K562 (cell line): ENCODE data around the gene SMIM29. TPM values are rescaled to one million over a fixed set of nuclear protein-coding genes. Genes with fewer than 3 reads are reported as not detected.

Experiments used
- ADNP ChIP-seq: fragments of 200-800 bp; sonication (Bioruptor generic); IDR thresholded peaks from 2 replicates; pipeline ENCODE4 v1.6.1; 2016; ENCODE audit warnings: missing genetic modification characterization, missing compliant biosample characterization
- CBFB ChIP-seq: sonication (generic); formaldehyde crosslinking; IDR thresholded peaks from 2 replicates; pipeline ENCODE4 v1.4.0; 2020; ENCODE audit warnings: mild to moderate bottlenecking, missing genetic modification reagents
- KAT7 ChIP-seq: sonication (generic); formaldehyde crosslinking; IDR thresholded peaks from 2 replicates; pipeline ENCODE4 v1.8.0; 2022; ENCODE audit warnings: missing genetic modification reagents, mild to moderate bottlenecking, borderline replicate concordance
- ZNF197 ChIP-seq: fragments of 200-800 bp; sonication (Bioruptor generic); IDR thresholded peaks from 2 replicates; pipeline ENCODE4 v1.6.1; 2016; ENCODE audit warnings: low read depth, missing genetic modification characterization, missing compliant biosample characterization
- ZNF224 ChIP-seq: sonication (generic); formaldehyde crosslinking; IDR thresholded peaks from 2 replicates; pipeline ENCODE4 v1.8.0; 2022; ENCODE audit warnings: mild to moderate bottlenecking, missing genetic modification reagents
- ZNF232 ChIP-seq: sonication (generic); formaldehyde crosslinking; IDR thresholded peaks from 2 replicates; pipeline ENCODE4 v1.8.0; 2022; ENCODE audit warnings: mild to moderate bottlenecking, missing genetic modification reagents
- ZNF511 ChIP-seq: sonication (generic); formaldehyde crosslinking; IDR thresholded peaks from 2 replicates; pipeline ENCODE4 v1.8.0; 2022; ENCODE audit warnings: mild to moderate bottlenecking, missing genetic modification reagents
- ZZZ3 ChIP-seq: fragments of 450-650 bp; IDR thresholded peaks from 2 replicates; pipeline ENCODE4 v1.6.1; 2016; ENCODE audit warnings: antibody characterized with exemption, mild to moderate bottlenecking, moderate library complexity
- polyA plus RNA-seq, 8 experiments: library from polyadenylated mRNA; depleted of rRNA in 4 of 8; stranded (reverse) in 5 of 8; unstranded in 3 of 8; fragments of >200 nt; fragmentation: Nextera tagmentation in 2 of 8; fragmentation: Illumina TruSeq in 1 of 8; extraction: Ambion mirVana in 2 of 8; extraction: Trizol in 1 of 8; gene quantifications; 2 replicates each; pipeline versions ENCODE4 v1.2.1 to v1.2.3, GENCODE V29; 2011 to 2014; ENCODE audit warnings: inconsistent platforms in 1 of 8, missing spikeins in 1 of 8
- total RNA-seq, 7 experiments: library from RNA; depleted of rRNA in 6 of 7; stranded (reverse); fragments of >200 nt in 6 of 7; fragmentation: Illumina TruSeq in 2 of 7; extraction: Trizol in 2 of 7; gene quantifications; 2 replicates each; pipeline versions ENCODE4 v1.2.1 to v1.2.3, GENCODE V29; 2011 to 2021; ENCODE audit warnings: low replicate concordance in 1 of 7
- TF ChIP-seq, protein P1 (sequence below): fragments of 250-450 bp; sonication (Bioruptor Pico); IDR thresholded peaks from 2 replicates; pipeline ENCODE4 v1.8.0; 2022; ENCODE audit warnings: moderate library complexity, mild to moderate bottlenecking, inconsistent platforms
- TF ChIP-seq, protein P2 (sequence below): fragments of 450-650 bp; IDR thresholded peaks from 2 replicates; pipeline ENCODE4 v1.6.1; 2017; ENCODE audit warnings: antibody characterized with exemption, mild to moderate bottlenecking

SMIM29 gene
- total and polyA plus RNA-seq, 9 of the 15 experiments (the other 6 are each of a cell fraction or from before 2014, with no cell fraction given): 6.5 to 36.7 (median 20.9) TPM

- TF ChIP-seq, protein P1, sequence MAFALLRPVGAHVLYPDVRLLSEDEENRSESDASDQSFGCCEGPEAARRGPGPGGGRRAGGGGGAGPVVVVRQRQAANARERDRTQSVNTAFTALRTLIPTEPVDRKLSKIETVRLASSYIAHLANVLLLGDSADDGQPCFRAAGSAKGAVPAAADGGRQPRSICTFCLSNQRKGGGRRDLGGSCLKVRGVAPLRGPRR (CRISPR knock-in tag): no peak
- TF ChIP-seq, protein P2, sequence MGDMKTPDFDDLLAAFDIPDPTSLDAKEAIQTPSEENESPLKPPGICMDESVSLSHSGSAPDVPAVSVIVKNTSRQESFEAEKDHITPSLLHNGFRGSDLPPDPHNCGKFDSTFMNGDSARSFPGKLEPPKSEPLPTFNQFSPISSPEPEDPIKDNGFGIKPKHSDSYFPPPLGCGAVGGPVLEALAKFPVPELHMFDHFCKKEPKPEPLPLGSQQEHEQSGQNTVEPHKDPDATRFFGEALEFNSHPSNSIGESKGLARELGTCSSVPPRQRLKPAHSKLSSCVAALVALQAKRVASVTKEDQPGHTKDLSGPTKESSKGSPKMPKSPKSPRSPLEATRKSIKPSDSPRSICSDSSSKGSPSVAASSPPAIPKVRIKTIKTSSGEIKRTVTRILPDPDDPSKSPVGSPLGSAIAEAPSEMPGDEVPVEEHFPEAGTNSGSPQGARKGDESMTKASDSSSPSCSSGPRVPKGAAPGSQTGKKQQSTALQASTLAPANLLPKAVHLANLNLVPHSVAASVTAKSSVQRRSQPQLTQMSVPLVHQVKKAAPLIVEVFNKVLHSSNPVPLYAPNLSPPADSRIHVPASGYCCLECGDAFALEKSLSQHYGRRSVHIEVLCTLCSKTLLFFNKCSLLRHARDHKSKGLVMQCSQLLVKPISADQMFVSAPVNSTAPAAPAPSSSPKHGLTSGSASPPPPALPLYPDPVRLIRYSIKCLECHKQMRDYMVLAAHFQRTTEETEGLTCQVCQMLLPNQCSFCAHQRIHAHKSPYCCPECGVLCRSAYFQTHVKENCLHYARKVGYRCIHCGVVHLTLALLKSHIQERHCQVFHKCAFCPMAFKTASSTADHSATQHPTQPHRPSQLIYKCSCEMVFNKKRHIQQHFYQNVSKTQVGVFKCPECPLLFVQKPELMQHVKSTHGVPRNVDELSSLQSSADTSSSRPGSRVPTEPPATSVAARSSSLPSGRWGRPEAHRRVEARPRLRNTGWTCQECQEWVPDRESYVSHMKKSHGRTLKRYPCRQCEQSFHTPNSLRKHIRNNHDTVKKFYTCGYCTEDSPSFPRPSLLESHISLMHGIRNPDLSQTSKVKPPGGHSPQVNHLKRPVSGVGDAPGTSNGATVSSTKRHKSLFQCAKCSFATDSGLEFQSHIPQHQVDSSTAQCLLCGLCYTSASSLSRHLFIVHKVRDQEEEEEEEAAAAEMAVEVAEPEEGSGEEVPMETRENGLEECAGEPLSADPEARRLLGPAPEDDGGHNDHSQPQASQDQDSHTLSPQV: peak; percentile 50; the same call in 1 of the 2 replicates
- TF ChIP-seq CBFB (CRISPR knock-in tag): peak; percentile 33; the same call in 1 of the 2 replicates
- TF ChIP-seq ZNF232 (CRISPR knock-in tag): no peak
- TF ChIP-seq ZNF511 (CRISPR knock-in tag): peak; percentile 34; the same call in 1 of the 2 replicates
- TF ChIP-seq KAT7 (CRISPR knock-in tag): peak; percentile 4; the same call in 1 of the 2 replicates
- 0 out of 2 replicates have a peak, but pooled peaks have one; percentile 1 for TF ChIP-seq ADNP
- no peak for TF ChIP-seq ZNF224 (CRISPR knock-in tag)
- no peak for TF ChIP-seq ZZZ3
- no peak for TF ChIP-seq ZNF197
Measured at GRCh38 chr6:34274129-34274528, 25.3 kb upstream of the SMIM29 start (continued).
